Measurements from ENCODE around the gene SRPK2.

Gene SRPK2

DNA sequence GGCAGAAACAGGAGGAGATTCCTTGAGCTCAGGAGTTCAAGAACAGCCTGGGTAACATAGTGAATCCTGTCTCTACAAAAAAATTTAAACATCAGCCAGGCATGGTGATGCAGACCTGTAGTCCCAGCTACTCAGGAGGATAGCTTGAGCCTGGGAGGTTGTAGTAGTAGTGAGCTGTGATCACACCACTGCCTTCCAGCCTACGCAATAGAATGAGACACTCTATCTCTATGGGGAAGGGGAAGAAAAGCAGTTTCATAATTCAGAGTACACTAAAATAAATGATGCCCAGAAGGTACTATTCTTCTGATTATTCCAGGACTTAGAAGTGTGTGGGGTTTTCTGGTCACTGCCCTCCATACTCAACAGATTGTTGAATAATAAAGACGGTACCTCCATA, 197.4 kb downstream of the SRPK2 start:
- H3K27ac ChIP-seq (replicated peaks; ENCODE audit: low read length), result no peak overlapping the region
- no peak overlapping the region for H2BK15ac ChIP-seq (ENCODE audit: low read length)
- H3K27me3 ChIP-seq (ENCODE audit: control insufficient read depth in 3 of 3, insufficient read depth in 3 of 3, low read depth in 1 of 3, low read length in 3 of 3), result no peaks in the 10 kb centered on the region
- H3K4me1 ChIP-seq (ENCODE audit: control insufficient read depth in 2 of 2, insufficient read depth in 1 of 2, low read depth in 1 of 2, low read length in 2 of 2), result peaks cover 1 to 2% of the 10 kb centered on the region in 2 donors
- H3K36me3 ChIP-seq (replicated peaks in 1 of 2; ENCODE audit: control insufficient read depth in 2 of 2, insufficient read depth in 2 of 2, low read length in 2 of 2), result no peaks in the 10 kb centered on the region
- no peak overlapping the region for H2AK5ac ChIP-seq (ENCODE audit: low read depth, low read length)
- H3K23ac ChIP-seq (ENCODE audit: low read depth, low read length, poor library complexity), result no peak overlapping the region
- H2BK12ac ChIP-seq (ENCODE audit: low read length), result no peak overlapping the region
- no peak overlapping the region for H3K4me3 ChIP-seq (ENCODE audit: low read length in 2 of 2)
- H4K91ac ChIP-seq (ENCODE audit: low read depth, low read length, poor library complexity), result no peak overlapping the region
- no peak overlapping the region for H2BK5ac ChIP-seq (ENCODE audit: low read length)
- H3K14ac ChIP-seq (ENCODE audit: low read length), result no peak overlapping the region
- WGBS, 2 donors (ENCODE audit: extremely low coverage in 2 of 2, insufficient read length in 2 of 2, insufficient replicate concordance in 1 of 2), result no CpG with 5 or more reads among the region's 2 CpGs
- H3K18ac ChIP-seq (ENCODE audit: low read length), result no peak overlapping the region
- no peak overlapping the region for H3K4me2 ChIP-seq (ENCODE audit: insufficient read depth, low read length, poor library complexity, severe bottlenecking)
- no peak overlapping the region for H3K4ac ChIP-seq (ENCODE audit: low read length)
- H2AFZ ChIP-seq (ENCODE audit: low read length), result no peak overlapping the region
- H4K8ac ChIP-seq (ENCODE audit: low read depth, low read length), result no peak overlapping the region
- H3K79me1 ChIP-seq (ENCODE audit: low read depth, low read length), result no peaks in the 10 kb centered on the region
- no peak overlapping the region for H3K9ac ChIP-seq (ENCODE audit: low read depth, low read length, poor library complexity)
- no peak overlapping the region for H2BK120ac ChIP-seq (ENCODE audit: low read depth, low read length)
- no peak for DNase-seq (ENCODE audit: low spot score)
- H3K9me3 ChIP-seq (replicated peaks in 1 of 2; ENCODE audit: control insufficient read depth in 2 of 2, insufficient read depth in 1 of 2, low read depth in 1 of 2, low read length in 2 of 2), result no peaks in the 10 kb centered on the region

DNA sequence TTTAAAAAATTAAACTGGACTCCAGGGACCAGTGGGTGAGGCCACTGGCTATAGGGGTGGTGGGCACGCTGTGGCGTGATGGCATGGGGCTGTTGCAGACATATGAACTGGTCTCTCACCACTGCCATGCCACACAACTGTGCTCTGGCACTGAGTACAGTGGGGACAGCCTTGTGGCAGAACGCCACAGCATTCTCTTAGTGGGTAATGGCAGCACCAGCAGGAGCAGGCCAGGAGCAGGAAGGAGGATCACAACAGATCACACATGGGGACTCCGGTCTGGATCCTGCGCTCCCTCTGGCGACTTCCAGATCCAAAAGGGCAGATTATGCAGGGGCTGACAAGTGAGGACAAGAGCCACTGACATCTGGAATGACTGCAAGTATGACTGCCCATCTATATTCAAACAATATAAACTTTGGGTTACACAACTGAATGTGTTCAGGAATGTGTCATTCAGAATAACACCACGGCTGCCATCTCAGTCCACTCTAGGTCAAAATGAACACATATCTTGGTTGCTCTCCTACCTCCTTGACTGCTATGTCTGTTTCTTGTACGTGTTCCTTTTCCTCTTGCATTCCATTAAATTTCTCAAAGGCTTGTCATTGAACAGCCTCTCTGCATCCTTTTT, 198.7 kb downstream of the SRPK2 start:
- Histone ChIP-seq H2BK12ac (ENCODE audit: low read length) (no peak overlapping the region), H3K27ac (replicated peaks; ENCODE audit: low read length) (no peak overlapping the region), H2BK5ac (ENCODE audit: low read length) (no peak overlapping the region), H2AK5ac (ENCODE audit: low read depth, low read length) (no peak overlapping the region), H3K14ac (ENCODE audit: low read length) (peak overlapping the region; percentile 41), H3K4ac (ENCODE audit: low read length) (no peak overlapping the region), H3K27me3 (ENCODE audit: control insufficient read depth in 3 of 3, insufficient read depth in 3 of 3, low read depth in 1 of 3, low read length in 3 of 3) (no peaks in the 10 kb centered on the region), H3K9ac (ENCODE audit: low read depth, low read length, poor library complexity) (peak overlapping the region; percentile 63), H3K4me3 (ENCODE audit: low read length in 2 of 2) (no peak overlapping the region), H3K36me3 (replicated peaks in 1 of 2; ENCODE audit: control insufficient read depth in 2 of 2, insufficient read depth in 2 of 2, low read length in 2 of 2) (no peaks in the 10 kb centered on the region), H3K23ac (ENCODE audit: low read depth, low read length, poor library complexity) (no peak overlapping the region), H3K18ac (ENCODE audit: low read length) (peak overlapping the region; percentile 70), H2BK15ac (ENCODE audit: low read length) (no peak overlapping the region), H3K79me1 (ENCODE audit: low read depth, low read length) (no peaks in the 10 kb centered on the region), H3K4me1 (ENCODE audit: control insufficient read depth in 2 of 2, insufficient read depth in 1 of 2, low read depth in 1 of 2, low read length in 2 of 2) (peaks cover 1 to 2% of the 10 kb centered on the region in 2 donors), H4K91ac (ENCODE audit: low read depth, low read length, poor library complexity) (no peak overlapping the region), H2BK120ac (ENCODE audit: low read depth, low read length) (no peak overlapping the region), H3K4me2 (ENCODE audit: insufficient read depth, low read length, poor library complexity, severe bottlenecking) (no peak overlapping the region), H2AFZ (ENCODE audit: low read length) (no peak overlapping the region), H4K8ac (ENCODE audit: low read depth, low read length) (no peak overlapping the region), H3K9me3 (replicated peaks in 1 of 2; ENCODE audit: control insufficient read depth in 2 of 2, insufficient read depth in 1 of 2, low read depth in 1 of 2, low read length in 2 of 2) (no peaks in the 10 kb centered on the region)
- DNase-seq (ENCODE audit: low spot score), result no peak
- no CpG with 5 or more reads among the region's 8 CpGs for WGBS, 2 donors (ENCODE audit: extremely low coverage in 2 of 2, insufficient read length in 2 of 2, insufficient replicate concordance in 1 of 2)

DNA sequence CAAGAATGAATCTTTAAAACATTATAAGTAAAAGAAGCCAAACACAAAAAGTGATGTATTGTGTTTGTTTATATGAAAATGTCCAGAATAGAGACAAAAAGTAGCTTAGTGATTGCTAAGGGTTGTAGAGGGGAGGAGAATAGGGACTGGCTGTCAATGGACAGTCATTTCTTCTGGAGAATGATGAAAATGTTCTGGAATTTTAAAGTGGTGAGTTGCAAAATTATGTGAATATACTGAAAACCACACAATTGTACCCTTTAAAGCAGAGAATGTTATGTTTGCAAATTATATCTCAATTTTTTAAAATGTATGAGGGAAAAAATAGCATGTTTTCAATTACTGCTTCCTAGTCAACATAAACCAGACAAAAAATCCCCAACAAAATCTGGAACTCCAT, 200.5 kb downstream of the SRPK2 start:
- H3K14ac ChIP-seq (ENCODE audit: low read length), result no peak overlapping the region
- no peak overlapping the region for H3K27ac ChIP-seq (replicated peaks; ENCODE audit: low read length)
- H2AK5ac ChIP-seq (ENCODE audit: low read depth, low read length), result no peak overlapping the region

DNA sequence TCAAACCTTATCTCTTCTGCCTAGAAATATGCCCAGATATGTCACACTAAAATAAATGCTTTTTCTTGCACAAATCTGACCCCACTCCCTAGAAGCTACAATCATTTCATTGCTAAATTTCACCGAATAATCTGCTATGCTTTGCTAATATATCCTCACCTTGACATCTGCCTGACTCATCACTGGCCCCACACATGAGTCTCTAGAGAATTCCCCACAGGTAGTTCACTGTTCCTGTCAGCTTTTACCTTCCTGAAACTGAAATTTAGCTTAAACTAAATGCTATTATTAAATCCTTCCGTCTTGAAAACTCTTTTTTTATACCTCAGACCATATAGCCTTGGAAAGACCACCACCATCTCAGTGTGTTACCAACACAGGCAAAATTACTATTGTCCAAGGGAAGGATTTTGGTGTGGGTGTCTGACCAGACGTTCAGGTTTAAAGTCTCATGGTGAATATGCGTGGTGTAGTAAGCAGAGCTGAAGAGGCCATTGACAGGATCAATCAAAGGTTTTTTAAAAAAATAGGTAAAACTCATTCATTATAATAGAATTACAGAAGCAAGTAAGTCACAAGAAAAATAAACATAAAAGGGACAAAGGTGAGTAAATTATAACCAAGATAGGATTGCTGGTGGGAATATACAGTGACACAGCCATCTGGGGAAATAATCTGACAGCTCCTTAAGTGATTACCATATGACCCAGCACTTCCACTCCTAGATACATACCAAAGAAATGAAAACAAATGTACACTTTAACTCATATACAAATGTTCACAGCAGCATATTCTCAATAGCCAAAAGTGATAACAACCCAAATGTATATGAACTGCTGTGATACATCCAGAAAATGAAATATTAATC, 201.2 kb downstream of the SRPK2 start:
- H3K4me1 ChIP-seq (ENCODE audit: control insufficient read depth in 2 of 2, insufficient read depth in 1 of 2, low read depth in 1 of 2, low read length in 2 of 2), result peaks cover 0 to 1% of the 10 kb centered on the region in 2 donors
- no peak overlapping the region for H2AK5ac ChIP-seq (ENCODE audit: low read depth, low read length)
- no peak overlapping the region for H3K4ac ChIP-seq (ENCODE audit: low read length)
- H2BK15ac ChIP-seq (ENCODE audit: low read length), result no peak overlapping the region
- H3K9me3 ChIP-seq (replicated peaks in 1 of 2; ENCODE audit: control insufficient read depth in 2 of 2, insufficient read depth in 1 of 2, low read depth in 1 of 2, low read length in 2 of 2), result no peaks in the 10 kb centered on the region
- no peak overlapping the region for H2BK5ac ChIP-seq (ENCODE audit: low read length)
- no peaks in the 10 kb centered on the region for H3K79me1 ChIP-seq (ENCODE audit: low read depth, low read length)
- no peak overlapping the region for H4K91ac ChIP-seq (ENCODE audit: low read depth, low read length, poor library complexity)
- no peak overlapping the region for H3K4me3 ChIP-seq (ENCODE audit: low read length in 2 of 2)
- H3K27ac ChIP-seq (replicated peaks; ENCODE audit: low read length), result no peak overlapping the region
- no peak overlapping the region for H3K18ac ChIP-seq (ENCODE audit: low read length)
- H3K27me3 ChIP-seq (ENCODE audit: control insufficient read depth in 3 of 3, insufficient read depth in 3 of 3, low read depth in 1 of 3, low read length in 3 of 3), result no peaks in the 10 kb centered on the region
- H2AFZ ChIP-seq (ENCODE audit: low read length), result no peak overlapping the region
- no peak overlapping the region for H3K14ac ChIP-seq (ENCODE audit: low read length)
- no CpG with 5 or more reads among the region's 4 CpGs for WGBS, 2 donors (ENCODE audit: extremely low coverage in 2 of 2, insufficient read length in 2 of 2, insufficient replicate concordance in 1 of 2)
- no peak overlapping the region for H3K4me2 ChIP-seq (ENCODE audit: insufficient read depth, low read length, poor library complexity, severe bottlenecking)
- H3K23ac ChIP-seq (ENCODE audit: low read depth, low read length, poor library complexity), result no peak overlapping the region
- no peak overlapping the region for H3K9ac ChIP-seq (ENCODE audit: low read depth, low read length, poor library complexity)
- no peak for DNase-seq (ENCODE audit: low spot score)
- H3K36me3 ChIP-seq (replicated peaks in 1 of 2; ENCODE audit: control insufficient read depth in 2 of 2, insufficient read depth in 2 of 2, low read length in 2 of 2), result no peaks in the 10 kb centered on the region
- no peak overlapping the region for H2BK120ac ChIP-seq (ENCODE audit: low read depth, low read length)
- no peak overlapping the region for H4K8ac ChIP-seq (ENCODE audit: low read depth, low read length)
- H2BK12ac ChIP-seq (ENCODE audit: low read length), result no peak overlapping the region

More for the DNA sequence above, 200.5 kb downstream of the SRPK2 start:
- Histone ChIP-seq H4K8ac (ENCODE audit: low read depth, low read length) (no peak overlapping the region), H2BK15ac (ENCODE audit: low read length) (no peak overlapping the region), H3K4ac (ENCODE audit: low read length) (no peak overlapping the region), H2BK5ac (ENCODE audit: low read length) (no peak overlapping the region), H3K4me2 (ENCODE audit: insufficient read depth, low read length, poor library complexity, severe bottlenecking) (no peak overlapping the region), H3K27me3 (ENCODE audit: control insufficient read depth in 3 of 3, insufficient read depth in 3 of 3, low read depth in 1 of 3, low read length in 3 of 3) (no peaks in the 10 kb centered on the region), H3K4me3 (ENCODE audit: low read length in 2 of 2) (no peak overlapping the region), H3K23ac (ENCODE audit: low read depth, low read length, poor library complexity) (no peak overlapping the region), H3K79me1 (ENCODE audit: low read depth, low read length) (no peaks in the 10 kb centered on the region), H3K9ac (ENCODE audit: low read depth, low read length, poor library complexity) (no peak overlapping the region), H3K36me3 (replicated peaks in 1 of 2; ENCODE audit: control insufficient read depth in 2 of 2, insufficient read depth in 2 of 2, low read length in 2 of 2) (no peaks in the 10 kb centered on the region), H2BK12ac (ENCODE audit: low read length) (no peak overlapping the region), H3K9me3 (replicated peaks in 1 of 2; ENCODE audit: control insufficient read depth in 2 of 2, insufficient read depth in 1 of 2, low read depth in 1 of 2, low read length in 2 of 2) (no peaks in the 10 kb centered on the region), H3K18ac (ENCODE audit: low read length) (no peak overlapping the region), H2BK120ac (ENCODE audit: low read depth, low read length) (no peak overlapping the region), H2AFZ (ENCODE audit: low read length) (no peak overlapping the region), H4K91ac (ENCODE audit: low read depth, low read length, poor library complexity) (no peak overlapping the region), H3K4me1 (ENCODE audit: control insufficient read depth in 2 of 2, insufficient read depth in 1 of 2, low read depth in 1 of 2, low read length in 2 of 2) (peaks cover 0 to 1% of the 10 kb centered on the region in 2 donors)
- no peak for DNase-seq (ENCODE audit: low spot score)

Measured in neuronal stem cell (in vitro differentiated cells).